UCSD-AML1 (cell line): ENCODE measurements around the gene ZFPL1.

Experiments used
- DNase-seq: peaks from one replicate; lab custom pipeline; 2025; ENCODE audit not compliant: unreplicated experiment; lab: John Stamatoyannopoulos, UW

ZFPL1 gene

DNA sequence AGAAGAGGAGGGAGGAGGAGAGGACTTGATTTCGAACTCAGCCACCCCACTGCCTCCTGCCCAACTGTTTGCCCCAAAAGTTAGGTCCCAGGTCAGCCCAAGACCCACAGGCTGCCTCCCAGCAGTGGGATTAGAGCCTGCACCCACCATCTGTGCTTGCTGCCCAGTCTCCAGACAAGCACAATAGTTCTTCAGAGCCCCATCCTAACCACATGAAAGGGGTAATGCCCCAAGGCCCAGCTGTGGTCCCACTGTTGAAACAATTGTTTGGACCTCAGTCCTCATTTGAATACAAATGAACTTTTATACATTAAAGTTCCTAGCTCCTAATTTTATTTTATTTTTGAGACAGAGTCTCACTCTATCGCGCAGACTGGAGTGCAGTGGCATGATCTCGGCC lies 6.6 kb downstream of the ZFPL1 start:
- DNase-seq, result no peak

DNA sequence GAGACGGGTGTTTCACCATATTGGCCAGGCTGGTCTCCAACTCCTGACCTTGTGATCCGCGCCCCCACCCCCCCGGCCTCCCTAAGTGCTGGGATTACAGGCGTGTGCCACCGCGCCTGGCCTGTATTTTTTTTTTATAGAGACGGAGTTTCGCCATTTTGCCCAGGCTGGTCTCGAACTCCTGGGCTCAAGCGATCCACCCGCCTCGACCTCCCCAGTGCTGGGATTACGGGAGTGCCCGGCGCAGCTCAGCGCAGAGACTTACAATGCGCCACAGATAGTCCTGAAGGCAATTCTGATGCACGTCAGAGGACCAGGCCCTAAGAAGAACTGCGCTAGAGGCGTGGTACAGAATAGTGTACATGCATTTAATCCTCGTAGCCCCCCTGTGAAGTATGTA lies 11.4 kb downstream of the ZFPL1 start:
- no peak for DNase-seq

DNA sequence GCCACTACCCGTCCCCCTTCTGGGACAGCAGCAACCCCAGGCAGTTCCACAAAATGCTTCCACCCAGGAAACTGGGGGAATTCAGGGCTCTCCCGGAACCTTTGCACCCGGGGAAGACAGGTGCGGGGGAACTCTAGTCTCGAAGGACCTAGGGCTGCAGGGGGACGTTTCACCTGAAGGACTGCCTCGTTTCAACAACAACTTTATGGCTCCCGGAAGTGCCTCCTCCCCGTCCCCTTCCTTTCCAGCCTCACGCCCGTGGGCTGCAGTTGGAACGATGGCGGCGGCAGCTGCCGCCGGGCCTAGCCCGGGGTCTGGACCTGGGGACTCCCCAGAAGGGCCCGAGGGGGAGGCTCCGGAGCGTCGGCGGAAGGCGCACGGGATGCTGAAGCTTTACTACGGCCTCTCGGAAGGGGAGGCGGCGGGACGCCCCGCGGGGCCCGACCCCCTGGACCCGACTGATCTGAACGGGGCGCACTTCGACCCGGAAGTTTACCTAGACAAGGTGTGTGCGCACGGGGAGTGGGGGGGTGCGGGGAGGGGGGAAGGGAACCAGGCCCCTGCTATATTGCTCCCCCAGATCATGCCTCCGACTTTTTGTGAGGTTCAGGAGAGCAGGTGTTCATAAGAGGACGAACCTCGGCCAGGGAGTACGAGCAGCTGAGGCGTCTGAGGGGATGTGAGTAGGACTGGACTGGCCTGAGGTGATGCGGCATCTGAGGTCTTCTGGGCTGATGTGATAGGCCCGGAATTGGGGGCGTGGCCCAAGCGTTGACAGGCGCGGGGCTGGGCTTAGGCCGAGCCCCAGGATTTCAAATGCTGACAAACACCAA lies 12.2 kb downstream of the ZFPL1 start, which contains the start of gene VPS51:
VPS51 (plus strand) TSS at position 241 of the 833 bp plus-strand sequence; CDS start at position 278, 37 bp downstream.
- DNase-seq, result peak; percentile 84

DNA sequence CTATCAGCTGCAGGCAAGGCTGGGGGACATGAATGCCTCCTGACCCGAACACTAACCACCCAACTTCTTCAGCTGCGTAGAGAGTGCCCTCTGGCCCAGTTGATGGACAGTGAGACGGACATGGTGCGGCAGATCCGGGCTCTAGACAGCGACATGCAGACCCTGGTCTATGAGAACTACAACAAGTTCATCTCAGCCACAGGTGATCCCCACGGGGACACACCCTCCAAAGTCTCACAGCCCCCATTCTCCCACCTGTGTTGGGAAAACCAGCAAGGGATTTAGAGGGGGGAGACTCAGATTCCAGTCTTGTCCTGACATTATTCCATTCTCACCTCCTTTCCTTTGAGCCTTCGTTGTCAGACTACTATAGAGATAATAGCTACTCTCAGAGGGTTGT lies 12.9 kb downstream of the ZFPL1 start:
- no peak for DNase-seq

DNA sequence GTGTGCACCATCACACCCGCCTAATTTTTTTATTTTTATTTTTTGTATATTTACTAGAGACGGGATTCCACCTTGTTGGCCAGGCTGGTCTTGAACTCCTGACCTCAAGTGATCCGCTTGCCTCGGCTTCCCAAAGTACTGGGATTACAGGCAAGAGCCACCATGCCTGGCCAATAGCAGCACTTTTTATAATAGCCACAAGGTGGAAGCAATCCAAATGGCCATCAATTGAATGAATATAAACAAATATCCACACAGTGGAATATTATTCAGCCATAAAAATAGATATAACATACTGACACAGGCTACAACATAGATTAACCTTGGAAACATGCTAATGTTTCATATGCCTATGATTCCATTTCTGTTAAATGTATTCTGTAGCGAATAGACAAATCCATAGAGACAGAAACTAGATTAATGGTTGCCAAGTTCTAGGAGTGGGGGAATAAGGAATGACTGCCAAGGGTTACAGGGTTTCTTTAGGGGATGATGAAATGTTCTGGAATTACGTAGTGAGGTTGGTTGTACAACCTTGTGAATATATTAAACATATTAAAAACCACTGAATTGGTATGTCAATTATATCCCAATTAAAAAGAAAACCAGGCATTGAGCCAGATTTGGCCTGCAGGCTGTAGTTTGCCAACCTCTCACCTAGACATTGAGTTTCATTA lies 16.8 kb downstream of the ZFPL1 start:
- no peak for DNase-seq

DNA sequence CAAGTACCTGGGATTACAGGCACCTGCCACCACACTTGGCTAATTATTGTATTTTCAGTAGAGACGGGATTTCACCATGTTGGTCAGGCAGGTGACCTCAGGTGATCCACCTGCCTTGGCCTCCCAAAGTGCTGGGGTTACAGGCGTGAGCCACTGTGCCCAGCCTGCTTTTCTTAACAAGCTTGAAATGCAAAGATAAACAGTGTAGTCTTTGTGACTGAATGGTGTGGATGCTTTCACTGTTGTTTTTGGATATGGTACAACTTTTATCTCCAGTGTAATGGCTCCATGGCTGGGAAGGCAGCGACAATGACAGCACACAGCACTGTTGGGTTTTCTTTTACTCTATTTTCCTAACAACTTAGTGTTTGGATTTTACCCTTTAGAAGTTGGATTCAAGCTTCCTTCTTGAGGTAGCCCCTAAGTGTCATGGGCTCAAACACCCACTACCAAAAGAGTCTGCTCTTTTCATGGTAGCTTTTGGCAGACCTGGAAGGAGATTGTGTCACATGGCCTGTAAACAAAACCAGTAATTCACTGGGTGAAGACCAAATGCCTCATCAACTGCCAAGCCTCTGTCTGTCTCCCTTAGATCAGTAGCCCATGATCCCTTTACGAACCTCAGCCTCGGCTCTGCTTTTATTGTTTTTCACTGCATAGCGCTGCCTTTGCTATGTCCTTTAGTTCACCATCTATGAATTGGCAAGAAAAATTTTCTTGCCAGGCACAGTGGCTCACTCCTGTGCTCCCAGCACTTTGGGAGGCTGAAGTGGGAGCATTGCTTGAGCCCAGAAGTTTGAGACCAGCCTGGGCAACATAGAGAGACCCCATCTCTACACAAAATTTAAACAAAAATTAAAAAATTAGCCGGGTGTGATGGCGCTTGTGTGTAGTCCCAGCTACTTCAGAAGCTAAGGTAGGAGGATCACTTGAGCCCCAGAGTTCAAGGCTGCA lies 18.4 kb downstream of the ZFPL1 start:
- no peak for DNase-seq

DNA sequence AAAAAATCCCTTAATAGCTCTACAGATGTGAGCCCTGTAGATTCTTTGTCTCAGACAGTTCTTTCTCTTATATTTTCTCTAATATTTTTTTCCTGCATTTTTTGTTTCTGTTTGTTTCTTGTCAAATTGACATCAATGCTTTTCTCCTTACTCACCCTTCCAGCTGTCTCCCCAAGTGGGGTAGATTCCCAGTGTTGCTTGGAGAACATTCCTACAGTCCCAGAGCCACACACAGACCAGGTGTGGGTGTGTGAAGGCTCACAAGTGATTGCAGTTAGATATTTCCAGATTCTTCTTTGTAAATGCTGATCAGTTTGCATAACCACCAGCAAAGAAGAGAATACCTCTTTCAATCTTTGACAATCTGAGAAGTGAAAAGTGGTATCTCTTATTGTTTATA lies 19.5 kb downstream of the ZFPL1 start:
- DNase-seq, result no peak

DNA sequence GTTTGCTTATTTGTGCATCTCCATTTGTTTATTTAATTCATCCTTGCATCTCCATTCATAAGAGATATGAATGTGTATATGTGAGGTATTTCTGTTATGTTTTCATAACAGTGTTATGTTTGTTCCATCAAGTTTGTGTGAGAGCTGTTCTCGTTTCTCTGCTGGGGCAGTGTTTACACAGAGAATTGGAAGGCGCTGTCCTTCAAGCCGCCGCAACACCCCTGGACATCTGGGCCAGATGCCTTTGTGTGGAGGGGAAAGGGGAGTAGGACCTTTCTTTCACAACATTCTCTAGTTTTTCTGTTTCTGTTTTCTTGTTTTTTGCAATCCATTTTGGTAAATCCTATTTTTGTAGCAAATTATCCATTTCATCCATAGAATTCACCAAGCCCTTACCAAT lies 20.6 kb downstream of the ZFPL1 start:
- no peak for DNase-seq

DNA sequence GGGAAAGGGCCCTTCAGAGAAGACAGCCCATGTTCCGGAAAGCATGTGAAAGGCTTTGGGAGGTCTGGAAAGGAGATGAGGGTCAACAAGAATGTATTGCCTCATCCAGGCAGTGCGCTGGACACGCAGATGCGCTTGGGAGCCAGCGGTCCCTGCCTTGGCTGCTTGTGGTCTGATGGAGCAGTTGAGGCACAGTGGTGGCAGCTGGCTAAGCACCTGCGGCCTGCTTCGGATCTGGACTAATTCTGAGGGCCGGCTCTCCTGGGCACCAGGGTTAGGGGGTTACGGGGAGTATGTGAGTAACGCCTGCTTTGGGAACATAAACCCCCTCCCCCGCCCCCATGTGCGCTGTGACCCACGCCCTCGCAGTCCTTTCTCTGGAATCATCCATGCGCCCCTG lies 23.1 kb downstream of the ZFPL1 start:
- DNase-seq, result no peak

DNA sequence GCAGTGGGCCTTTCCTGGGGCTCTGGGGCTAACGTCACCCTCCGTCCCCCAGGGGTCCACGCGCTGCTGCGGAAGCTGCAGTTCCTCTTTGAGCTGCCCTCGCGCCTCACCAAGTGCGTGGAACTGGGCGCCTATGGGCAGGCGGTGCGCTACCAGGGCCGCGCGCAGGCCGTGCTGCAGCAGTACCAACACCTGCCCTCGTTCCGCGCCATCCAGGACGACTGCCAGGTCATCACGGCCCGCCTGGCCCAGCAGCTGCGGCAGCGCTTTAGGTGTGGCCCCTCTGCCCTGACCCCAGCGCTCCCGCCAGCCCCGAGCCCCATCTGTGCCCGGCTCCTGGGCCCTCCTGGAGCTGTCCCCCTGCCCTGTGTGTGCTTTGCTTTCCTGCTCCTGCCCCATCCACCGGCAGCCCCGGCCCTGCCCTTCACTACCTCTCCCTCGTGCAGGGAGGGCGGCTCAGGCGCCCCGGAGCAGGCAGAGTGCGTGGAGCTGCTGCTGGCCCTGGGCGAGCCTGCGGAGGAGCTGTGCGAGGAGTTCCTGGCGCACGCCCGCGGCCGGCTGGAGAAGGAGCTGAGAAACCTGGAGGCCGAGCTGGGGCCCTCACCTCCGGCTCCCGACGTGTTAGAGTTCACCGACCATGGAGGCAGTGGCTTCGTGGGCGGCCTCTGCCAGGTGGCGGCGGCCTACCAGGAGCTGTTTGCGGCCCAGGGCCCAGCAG lies 23.9 kb downstream of the ZFPL1 start:
- DNase-seq, result no peak

DNA sequence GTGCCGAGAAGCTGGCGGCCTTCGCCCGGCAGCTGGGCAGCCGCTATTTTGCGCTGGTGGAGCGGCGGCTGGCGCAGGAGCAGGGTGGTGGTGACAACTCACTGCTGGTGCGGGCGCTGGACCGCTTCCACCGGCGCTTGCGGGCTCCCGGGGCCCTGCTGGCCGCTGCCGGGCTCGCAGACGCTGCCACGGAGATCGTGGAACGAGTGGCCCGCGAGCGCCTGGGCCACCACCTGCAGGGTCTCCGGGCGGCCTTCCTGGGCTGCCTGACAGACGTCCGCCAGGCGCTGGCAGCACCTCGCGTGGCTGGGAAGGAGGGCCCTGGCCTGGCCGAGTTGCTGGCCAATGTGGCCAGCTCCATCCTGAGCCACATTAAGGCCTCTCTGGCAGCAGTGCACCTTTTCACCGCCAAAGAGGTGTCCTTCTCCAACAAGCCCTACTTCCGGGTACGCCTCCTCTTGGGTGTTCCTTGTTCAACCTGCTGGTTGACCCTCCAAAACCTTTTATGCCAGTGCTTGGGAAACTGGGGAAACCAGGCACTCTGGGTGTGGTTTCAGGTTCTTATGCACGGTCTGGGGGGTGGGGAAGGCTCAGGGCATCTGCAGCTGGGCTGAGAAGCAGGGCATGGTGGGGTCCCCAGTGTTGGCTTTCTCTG lies 24.6 kb downstream of the ZFPL1 start:
- no peak for DNase-seq

DNA sequence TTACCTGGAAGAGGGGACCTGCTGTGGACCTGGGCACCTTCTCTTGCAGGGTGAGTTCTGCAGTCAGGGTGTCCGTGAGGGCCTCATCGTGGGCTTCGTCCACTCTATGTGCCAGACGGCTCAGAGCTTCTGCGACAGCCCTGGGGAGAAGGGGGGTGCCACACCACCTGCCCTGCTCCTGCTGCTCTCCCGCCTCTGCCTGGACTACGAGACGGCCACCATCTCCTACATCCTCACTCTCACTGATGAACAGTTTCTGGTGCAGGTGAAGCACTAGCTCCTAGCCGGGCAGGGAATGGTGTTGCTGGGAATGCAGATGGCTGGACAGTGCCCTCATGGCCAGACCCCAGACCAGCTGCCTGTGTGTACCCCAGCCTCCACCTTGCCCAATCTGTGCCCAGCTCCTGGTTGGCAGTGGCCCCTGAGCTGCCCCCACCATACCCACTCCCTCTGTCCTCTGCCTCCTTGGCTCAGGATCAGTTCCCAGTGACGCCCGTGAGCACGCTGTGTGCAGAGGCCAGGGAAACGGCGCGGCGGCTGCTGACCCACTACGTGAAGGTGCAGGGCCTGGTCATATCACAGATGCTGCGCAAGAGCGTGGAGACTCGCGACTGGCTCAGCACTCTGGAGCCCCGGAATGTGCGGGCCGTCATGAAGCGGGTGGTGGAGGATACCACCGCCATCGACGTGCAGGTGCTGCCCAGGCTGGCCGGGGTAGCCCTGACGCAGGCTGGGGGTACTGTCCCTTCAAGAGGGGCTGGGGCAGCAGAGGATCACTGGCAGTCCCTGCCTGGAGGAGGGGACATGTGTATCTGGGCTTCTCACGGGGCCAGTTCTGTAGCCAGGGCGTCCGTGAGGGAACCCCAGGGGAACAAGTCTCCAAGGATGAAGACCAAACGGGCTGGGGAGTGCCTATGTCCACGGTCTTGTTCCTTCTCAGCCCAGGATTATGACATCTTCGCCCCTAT lies 25.5 kb downstream of the ZFPL1 start:
- no peak for DNase-seq

DNA sequence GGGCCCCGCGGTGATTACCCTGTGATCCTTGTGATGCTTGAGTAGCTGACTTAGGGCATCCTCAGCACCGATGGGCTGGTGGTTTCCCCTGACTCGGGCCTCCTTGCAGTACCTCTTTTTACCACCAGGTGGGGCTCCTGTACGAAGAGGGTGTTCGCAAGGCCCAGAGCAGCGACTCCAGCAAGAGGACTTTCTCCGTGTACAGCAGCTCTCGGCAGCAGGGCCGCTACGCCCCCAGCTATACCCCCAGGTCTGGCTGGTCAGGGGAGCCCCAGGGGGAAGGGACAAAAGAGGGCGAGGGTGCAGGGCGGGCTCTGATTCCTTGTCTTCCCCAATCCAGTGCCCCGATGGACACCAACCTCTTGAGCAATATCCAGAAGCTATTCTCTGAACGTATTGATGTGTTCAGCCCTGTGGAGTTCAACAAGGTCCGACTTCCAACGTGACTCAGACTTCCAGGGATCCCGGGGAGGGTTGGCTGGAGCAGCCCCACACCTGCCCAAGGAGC lies 26.4 kb downstream of the ZFPL1 start:
- DNase-seq, result peak; percentile 85

DNA sequence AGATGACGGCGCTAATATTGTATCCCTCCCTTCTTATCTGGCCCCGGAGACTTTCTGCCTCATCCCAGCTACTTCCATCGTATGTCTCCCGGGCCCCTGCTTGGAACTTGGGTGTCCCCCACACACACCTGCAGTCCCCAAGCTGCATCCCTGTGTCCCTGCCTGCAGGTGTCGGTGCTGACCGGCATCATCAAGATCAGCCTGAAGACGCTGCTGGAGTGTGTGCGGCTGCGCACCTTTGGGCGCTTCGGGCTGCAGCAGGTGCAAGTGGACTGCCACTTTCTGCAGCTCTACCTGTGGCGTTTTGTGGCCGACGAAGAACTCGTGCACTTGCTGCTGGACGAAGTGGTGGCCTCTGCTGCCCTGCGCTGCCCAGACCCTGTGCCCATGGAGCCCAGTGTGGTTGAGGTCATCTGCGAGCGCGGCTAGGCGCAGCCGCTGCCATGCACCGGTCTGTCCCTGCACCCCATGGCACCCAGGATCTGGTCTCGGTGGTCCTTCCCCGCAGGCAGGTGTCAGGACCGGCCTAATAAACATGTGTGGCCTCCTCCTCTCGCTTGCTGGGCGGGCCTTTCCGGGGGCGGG lies 27.2 kb downstream of the ZFPL1 start:
- no peak for DNase-seq

DNA sequence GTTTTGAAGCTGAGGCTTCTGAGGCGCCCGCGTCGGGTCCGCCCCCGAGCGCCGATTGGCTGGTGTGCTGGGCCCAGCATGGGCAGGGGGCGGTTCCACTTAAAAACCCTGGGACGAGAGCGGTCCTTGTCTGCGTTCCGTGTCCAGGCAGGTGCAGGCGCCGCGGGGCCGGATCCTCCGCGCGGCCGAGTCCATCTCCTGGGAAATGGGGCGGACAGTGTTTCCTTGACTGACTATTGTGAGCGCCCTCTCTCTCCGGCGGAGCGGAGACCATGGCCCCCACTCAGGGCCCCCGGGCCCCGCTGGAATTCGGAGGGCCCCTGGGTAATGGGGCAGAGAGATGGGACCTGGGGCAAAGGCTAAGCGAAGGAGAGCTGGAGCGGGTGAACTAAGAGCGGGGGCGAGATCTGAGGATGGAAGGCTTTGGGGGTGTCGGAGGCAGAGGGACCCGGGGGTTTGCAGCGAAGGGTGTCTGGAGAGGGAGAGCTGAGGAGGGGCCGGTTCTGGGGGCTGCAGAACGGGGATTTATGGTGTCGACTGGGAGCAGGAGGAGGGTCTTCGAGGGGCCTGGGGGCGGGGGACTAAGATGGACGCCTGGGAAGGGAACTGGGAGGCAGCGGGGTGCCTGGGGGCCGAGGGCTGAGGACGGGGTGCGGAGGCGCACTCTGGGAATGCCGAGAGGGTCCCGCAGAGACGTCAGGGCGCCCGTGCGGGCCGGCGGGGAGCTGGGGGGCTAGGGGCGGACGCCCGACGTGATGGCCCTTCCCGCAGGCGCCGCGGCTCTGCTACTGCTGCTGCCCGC lies 27.9 kb downstream of the ZFPL1 start, which contains the start of gene TM7SF2:
TM7SF2 (plus strand) TSS at position 129 of the 802 bp plus-strand sequence; CDS start at position 273, 144 bp downstream.
- peak; percentile 94 for DNase-seq

DNA sequence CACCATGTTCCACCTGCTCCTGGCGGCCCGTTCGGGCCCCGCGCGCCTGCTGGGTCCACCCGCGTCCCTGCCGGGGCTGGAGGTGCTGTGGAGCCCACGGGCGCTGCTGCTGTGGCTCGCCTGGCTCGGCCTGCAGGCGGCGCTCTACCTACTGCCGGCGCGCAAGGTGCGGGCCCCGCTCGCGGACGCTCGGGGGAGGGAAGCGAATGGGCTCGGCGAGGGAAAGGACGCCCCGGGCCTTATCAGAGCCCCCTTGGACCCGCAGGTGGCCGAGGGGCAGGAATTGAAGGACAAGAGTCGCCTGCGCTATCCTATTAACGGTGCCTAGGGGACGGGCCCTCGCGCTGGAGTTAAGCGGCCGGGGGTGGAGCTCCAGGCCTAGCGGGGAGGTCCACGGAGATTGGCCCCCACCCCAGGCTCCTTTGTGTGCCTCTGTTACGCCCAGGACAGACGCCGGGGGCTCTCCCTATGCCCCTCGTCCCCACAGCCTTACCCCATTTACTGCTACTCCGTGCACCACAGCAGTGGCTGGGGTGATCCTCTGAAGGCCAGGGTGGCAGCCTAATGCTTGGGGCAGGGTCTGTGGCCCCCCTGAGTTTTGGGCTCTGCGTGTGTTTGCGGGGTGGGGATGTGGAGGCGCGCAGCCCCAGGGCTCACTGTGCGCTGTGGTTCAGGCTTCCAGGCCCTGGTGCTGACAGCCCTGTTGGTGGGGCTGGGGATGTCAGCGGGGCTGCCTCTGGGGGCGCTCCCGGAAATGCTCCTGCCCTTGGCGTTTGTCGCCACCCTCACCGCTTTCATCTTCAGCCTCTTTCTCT lies 28.7 kb downstream of the ZFPL1 start:
- peak; percentile 77 for DNase-seq

DNA sequence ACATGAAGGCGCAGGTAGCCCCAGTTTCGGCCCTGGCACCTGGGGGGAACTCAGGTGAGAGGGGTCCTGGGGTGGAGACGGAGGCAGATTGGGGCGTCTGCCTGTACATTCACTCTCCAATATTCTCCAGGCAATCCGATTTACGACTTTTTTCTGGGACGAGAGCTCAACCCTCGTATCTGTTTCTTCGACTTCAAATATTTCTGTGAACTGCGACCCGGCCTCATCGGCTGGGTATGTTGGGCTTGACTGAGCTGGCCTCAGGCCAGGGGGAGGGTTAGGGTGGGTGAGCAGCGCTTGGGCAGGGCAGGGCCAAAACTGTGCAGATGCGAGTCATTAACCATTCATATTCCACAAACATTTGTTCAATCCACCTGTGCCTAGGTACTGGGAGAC lies 29.3 kb downstream of the ZFPL1 start:
- no peak for DNase-seq
